GM12874 (cell line): ENCODE results near the gene GTF2H4.

Source experiments
- TF ChIP-seq, protein P1 (sequence below): IDR thresholded peaks from 2 replicates; pipeline ENCODE4 v1.5.1; 2011; ENCODE audit warnings: low read depth, mild to moderate bottlenecking, control low read depth, low read length, moderate library complexity; ENCODE audit not compliant: insufficient read depth

GTF2H4 gene

DNA sequence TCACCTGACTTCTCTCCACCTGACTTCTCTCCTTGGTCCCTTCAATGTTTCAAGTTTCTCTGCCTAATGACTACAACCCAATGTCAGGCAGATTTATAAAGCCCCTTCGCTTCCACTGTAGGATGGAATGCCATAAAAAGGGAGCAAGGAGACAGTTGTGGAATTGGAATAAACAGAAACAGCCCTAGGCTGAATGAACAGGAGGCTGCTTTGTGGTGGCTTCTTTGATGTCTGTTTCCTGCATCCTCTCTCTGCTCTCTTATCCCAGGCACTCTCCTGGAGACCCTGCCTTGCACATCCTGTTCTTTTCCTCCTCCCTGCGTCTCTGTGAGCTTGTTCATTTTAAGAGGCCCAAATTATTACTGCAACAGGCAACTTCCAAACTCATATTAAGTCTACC, 49.7 kb downstream of the GTF2H4 start:
- TF ChIP-seq, protein P1, sequence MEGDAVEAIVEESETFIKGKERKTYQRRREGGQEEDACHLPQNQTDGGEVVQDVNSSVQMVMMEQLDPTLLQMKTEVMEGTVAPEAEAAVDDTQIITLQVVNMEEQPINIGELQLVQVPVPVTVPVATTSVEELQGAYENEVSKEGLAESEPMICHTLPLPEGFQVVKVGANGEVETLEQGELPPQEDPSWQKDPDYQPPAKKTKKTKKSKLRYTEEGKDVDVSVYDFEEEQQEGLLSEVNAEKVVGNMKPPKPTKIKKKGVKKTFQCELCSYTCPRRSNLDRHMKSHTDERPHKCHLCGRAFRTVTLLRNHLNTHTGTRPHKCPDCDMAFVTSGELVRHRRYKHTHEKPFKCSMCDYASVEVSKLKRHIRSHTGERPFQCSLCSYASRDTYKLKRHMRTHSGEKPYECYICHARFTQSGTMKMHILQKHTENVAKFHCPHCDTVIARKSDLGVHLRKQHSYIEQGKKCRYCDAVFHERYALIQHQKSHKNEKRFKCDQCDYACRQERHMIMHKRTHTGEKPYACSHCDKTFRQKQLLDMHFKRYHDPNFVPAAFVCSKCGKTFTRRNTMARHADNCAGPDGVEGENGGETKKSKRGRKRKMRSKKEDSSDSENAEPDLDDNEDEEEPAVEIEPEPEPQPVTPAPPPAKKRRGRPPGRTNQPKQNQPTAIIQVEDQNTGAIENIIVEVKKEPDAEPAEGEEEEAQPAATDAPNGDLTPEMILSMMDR = no peak

DNA sequence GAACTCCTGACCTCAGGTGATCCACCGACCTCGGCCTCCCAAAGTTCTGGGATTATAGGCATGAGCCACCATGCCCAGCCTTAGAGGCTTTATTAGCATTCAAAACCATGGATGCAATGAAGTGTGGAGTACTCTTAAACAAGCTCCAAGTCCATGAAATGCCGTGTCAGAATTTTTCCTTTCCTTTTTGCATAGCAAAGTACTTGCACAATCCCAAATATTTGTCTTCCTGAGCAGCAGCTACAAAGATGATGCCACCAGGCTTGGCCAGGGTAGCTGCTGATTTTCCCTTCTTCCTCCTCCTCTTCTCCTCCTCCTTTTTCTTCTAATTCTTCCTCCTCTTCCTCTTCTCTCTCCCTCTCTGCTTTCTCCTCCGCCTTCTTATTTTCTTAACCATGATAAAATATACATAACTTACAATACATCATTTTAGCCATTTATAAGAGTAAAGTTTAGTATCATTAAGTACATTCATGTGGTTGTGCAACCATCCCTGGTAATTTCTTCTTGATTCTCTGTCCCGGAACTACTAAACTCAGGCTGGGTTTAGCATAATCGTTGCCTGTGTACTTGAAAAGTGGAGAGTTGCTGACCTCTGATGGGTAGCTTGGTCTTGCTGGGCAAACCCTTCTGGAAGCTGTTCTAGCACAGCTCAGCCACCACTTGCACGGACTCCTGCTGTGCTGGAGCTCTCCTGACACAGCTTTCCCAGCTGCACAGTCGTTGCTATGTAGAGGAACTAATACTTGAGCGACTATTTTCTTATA, 53.1 kb downstream of the GTF2H4 start:
- TF ChIP-seq, protein P1 = no peak

DNA sequence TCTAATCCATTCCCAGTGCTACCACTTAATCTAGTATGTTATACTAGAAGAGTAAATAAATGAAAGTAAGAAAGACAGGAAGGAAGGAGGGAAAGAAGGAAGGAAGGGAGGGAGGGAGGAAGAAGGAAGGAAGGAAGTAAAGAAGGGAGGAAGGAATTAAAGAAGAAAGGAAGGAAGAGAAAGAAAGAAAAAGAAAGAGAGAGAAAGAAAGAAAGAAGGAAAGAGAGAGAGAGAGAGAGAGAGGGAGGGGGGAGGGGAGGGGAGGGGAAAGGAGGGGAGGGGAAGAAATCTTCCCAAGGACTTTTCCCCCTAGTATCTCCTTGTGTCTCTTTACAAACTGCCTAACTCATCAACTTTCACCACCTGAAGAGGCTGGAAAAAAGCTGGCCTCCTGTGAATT, 54.7 kb downstream of the GTF2H4 start:
- TF ChIP-seq, protein P1 = no peak

DNA sequence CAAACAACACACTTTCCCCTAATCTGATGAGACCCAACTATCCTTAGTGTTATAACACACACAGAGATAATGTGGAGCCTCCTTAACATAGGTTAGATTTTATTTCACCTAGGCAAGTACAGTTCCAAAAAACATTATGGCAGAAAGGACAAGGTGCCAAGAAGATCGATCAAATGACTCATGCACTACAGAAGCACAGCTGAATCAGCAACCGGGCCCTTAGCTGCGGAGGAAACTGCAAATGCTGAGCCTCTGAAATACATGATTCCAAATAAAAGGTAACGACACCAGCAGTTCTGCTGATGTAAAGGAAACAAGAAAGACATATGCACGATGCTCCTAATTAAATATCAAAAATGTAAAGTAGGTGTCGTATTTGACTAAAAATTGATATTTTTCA, 55.6 kb downstream of the GTF2H4 start:
- TF ChIP-seq, protein P1 = no peak
